ENCODE data around the gene LAGE3.

Gene LAGE3

GRCh38 chrX:154452823-154453222 is 26.3 kb downstream of the LAGE3 start:
- no peak for DNase-seq

DNA sequence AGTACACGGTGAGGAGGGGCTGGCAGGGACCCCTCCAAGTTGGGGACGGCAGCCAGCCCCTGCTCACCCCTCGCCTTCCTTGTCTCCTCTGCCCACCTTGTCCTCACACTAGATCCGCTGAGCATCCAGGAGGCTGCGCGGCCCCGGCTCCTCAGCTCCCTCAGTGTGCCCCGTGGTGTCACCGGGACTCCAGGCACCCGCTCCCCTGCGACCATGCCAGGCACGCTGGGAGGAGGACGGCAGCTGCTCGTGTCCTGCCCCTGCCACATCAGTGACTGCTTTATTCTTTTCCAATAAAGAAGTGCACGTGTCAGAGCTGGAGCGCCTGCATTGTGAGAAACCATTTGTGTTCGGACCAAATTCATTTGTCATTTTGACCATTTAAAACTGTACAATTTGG is 28.8 kb downstream of the LAGE3 start:
- no peak for DNase-seq

- DNase-seq, result no peak
Measured at GRCh38 chrX:154449618-154450017, 29.5 kb downstream of the LAGE3 start.

- no peak for DNase-seq
Measured at GRCh38 chrX:154448484-154448883, 30.6 kb downstream of the LAGE3 start.

DNA sequence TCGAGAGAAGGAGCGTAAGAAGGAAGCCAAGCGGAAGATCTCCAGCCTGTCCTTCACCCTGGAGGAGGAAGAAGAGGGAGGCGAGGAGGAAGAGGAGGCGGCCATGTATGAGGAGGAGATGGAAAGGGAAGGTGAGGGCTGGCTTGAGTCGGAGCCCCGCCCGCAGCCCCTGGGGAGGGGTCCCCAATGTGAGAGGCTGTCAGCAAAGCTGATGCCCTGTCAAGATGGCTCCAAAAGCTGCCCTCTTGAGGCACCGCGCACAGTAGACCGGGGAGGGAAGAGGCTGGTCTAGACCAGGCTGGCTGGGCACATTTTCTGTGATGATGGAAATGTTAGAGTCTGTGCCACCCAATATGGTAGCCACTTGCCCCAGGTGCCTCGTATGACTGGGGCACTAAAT is 32.7 kb downstream of the LAGE3 start:
- no peak for DNase-seq

DNA sequence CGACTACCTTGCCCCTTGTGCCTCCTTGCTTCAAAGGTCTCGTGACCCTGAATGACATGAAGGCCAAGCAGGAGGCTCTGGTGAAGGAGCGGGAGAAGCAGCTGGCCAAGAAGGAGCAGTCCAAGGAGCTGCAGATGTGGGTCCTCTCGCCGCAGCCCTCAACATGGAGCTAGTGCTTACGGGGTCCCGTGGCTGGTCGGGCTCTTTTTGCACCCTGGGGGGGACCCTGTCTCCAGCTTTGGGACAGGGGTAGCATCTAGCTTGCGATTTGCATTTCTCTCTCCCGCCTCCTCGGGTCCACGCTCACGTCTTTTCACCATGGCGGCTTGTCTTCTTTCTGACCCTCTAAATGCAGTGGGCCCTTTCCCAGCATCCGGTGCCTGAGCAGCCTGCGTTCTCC is 33.3 kb downstream of the LAGE3 start:
- no peak for DNase-seq

- DNase-seq, result no peak
Measured at GRCh38 chrX:154444755-154445246, 34.3 kb downstream of the LAGE3 start.

GRCh38 chrX:154443992-154444754 is 34.9 kb downstream of the LAGE3 start, which contains the start of gene FAM50A:
FAM50A (plus strand) TSS chrX:154444141; CDS start chrX:154444236, 95 bp downstream.
- DNase-seq, result no peak

DNA sequence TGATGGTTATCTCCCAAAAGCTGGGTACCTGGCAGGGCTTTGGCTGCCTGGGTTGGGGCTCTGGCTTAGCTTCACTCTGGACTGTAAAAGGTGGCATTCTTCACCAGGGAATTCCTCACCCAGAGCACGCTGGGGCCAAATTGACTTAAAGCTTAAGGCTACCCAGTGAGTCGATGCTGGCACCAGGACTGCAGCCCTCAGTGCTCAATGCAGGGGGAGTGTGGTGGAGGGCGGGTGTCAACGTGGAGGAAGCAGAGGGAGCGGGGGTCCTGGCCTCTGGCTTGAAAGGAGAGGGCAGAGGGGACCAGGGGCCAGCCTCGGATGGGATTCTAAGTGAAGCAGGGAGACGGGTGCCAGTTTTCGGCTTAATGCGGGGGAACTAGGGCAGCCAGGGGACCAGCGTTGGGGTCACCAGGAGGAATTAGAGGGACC is 35.6 kb downstream of the LAGE3 start:
- no peak for DNase-seq

GRCh38 chrX:154441984-154442707 is 36.9 kb downstream of the LAGE3 start:
- DNase-seq, result no peak

DNA sequence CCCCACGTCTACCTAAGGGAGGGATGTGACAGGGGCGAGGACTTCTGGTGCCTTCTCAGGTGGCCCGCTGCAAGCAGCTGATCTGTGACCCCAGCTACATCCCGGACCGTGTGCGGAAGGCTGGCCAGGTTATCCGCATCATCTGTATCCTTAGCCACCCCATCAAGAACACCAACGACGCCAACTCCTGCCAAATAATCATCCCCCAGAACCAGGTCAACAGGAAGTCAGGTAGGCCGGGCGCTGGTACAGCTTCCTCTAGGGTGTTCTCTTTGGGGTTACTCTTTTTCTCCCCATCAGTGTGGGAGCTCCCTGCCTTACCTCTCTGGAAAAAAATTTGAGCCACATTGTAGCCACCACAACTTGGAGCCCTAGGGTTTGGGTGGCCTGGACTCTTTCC is 37.5 kb downstream of the LAGE3 start:
- DNase-seq, result no peak

DNA sequence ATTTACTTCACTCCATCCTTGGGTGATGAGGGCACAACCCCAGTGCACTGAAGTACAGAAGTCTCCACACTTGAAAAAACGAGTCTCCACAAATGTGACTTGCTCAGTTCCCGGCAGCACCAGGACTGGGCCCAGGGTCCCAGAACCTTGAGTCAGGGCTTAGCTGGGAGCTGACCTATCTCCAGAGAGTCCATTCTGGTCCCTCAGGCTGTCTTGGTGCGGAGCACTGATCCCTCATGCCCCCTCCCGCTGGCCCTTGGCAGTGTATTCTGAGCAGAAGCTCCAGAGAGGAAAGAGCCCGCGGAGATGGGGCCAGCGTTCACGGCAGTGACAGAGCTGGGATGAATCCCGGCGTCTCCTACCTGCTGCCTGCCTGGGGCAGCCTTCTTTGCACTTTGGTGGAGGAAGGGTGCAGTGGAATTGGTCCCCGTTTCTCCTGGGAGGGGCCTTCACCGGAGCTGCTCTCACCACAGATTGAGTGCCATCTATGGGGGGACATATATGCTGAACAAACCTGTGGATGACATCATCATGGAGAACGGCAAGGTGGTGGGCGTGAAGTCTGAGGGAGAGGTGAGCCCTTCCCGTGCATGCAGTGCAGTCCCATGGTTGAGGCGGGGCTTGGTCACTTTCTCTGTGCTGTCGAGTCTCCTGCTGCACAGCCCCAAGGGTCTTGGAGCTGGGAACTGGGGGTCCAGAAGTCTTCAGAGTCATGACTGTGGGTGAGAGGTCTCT is 38.3 kb downstream of the LAGE3 start:
- no peak for DNase-seq

GRCh38 chrX:154439841-154440240 is 39.2 kb downstream of the LAGE3 start:
- no peak for DNase-seq

DNA sequence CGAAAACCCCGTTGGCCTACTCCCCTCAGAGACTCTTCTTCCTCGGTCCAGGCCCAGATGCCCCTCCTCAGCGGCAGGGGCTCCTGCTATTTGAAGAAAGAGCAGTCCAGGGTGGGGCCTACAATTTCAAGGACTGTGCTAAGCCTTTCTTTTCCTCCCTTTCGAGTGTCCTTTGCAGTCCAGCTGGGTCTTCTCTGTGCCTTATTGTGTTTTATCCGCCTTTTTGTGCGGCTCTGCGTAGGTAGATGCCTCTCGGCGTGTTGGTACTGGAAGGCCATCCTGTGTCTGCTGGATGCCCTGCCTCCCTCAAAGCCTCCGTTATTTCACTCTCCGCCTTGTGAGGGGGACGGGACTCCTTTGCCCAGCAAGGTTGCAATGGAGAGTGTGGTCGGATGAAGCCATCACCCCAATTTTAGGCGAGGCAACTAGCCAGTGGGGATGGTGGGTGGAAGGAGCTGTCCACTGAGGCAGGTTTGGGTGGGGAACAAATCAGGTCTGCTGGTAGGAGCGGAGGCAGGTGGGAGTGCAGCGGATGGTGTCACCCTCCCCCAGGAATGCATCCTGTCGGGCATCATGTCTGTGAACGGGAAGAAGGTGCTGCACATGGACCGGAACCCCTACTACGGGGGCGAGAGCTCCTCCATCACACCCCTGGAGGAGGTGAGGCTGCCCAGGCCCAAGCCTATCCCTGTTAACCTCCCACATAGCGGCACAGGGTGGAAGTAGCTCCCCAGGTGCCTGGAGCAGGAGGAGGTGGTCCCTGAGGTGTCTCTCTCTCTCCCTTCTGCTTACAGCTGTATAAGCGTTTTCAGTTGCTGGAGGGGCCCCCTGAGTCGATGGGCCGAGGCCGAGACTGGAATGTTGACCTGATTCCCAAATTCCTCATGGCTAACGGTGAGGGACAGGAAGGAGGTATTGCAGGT is 40.8 kb downstream of the LAGE3 start:
- DNase-seq, result no peak

- no peak for DNase-seq
Measured at GRCh38 chrX:154436983-154437752, 41.9 kb downstream of the LAGE3 start, which contains the start of gene GDI1. GDI1 (plus strand) TSS chrX:154437154; CDS start chrX:154437255, 101 bp downstream.

DNA sequence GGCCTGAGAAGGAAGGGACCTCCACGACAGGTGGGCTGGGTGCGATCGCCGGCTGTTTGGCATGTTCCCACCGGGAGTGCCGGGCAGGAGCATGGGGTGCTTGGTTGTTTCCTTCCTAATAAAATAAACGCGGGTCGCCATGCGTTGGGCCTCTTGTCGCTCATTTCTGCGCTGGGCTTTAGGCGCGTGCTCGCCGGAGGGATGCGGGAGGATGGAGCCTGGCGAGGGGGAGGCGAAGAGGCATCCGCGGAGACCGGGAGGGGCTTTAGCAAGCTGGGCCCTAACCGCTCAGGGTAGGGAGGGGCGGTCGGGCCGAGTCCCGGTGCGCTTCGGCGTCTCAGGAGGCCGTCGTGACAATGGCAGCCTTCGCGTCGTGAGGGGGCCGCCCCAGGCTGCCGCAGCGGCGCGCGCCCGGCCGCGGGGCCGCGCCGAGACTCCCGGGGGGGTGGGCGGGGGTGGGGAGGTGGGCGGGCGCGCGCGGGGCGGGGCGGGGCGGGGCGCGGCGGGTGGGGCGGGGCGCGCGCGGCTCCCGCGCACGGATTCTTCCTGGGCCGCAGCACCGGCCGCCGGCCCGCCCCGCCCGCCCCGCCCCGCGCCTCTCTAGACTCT is 42.6 kb downstream of the LAGE3 start:
- DNase-seq, result no peak

DNA sequence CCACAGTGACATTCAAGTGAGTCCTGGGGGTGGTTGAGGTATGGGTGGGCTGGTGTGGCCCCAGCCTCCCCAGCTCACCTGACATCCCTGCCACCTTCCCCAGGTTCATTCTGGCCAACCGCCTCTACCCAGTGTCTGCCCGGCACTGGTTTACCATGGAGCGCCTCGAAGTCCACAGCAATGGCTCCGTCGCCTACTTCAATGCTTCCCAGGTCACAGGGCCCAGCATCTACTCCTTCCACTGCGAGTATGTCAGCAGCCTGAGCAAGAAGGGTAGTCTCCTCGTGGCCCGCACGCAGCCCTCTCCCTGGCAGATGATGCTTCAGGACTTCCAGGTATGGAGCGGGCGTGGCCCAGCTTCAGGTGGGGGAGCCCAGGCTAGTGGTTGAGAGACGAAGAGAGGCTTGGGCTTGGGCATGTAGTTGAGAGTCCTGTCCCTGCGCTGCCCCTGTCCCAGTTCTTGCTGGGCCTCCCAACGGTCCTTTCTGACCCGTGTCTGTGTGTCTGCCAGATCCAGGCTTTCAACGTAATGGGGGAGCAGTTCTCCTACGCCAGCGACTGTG is 43.8 kb downstream of the LAGE3 start:
- DNase-seq, result no peak

GRCh38 chrX:154434394-154435168 is 44.5 kb downstream of the LAGE3 start:
- DNase-seq, result no peak

- DNase-seq, result no peak
Measured at GRCh38 chrX:154433605-154434004, 45.5 kb downstream of the LAGE3 start.

DNA sequence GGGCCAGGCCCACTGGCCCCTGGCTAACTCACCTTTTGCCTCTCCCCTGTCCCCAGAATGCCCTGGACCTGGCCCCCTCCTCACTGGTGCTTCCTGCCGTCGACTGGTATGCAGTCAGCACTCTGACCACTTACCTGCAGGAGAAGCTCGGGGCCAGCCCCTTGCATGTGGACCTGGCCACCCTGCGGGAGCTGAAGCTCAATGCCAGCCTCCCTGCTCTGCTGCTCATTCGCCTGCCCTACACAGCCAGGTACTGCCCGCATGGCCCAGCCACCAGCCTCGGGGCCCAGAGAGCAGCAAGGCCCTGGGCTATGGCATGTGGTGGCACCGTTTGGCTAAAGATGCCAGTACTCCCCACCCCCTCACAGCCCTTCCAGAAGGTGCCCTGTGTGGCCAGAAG is 46.9 kb downstream of the LAGE3 start:
- no peak for DNase-seq
